ENCODE measurements around the gene C8A. TPM values are rescaled to one million over a fixed set of nuclear protein-coding genes. Genes with fewer than 3 reads are reported as not detected.

Gene C8A
- total RNA-seq, 1 donor = not detected

DNA sequence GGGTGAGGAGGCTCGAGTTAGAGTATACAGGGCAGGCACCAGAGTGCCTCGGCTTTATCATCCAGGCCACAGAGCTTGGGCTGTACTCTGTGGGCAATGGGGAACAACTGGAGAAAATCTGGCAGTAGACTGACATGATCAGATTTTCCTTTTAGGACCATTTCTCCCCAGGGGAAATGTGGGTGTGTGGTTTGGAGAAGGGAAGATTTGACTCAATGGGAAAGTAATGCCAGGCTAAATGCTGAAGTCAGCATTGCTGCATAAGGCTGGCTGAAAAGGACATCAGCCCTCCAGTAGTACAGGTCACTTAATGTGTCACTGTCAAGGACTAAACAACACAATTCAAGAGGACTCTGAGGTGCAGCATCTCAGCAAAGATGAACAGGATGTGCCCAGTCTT lies 40.4 kb upstream of the C8A start:
- Histone ChIP-seq H3K27ac (ENCODE audit: low read depth, low read length) (no peak overlapping the region), H3K36me3 (ENCODE audit: insufficient read depth, low read length) (no peaks in the 10 kb centered on the region), H3K4me3 (ENCODE audit: insufficient read depth, low read length) (no peak overlapping the region), H3K4me2 (ENCODE audit: insufficient read depth, low read length) (no peak overlapping the region), H2AFZ (ENCODE audit: low read length) (no peak overlapping the region), H4K20me1 (ENCODE audit: insufficient read depth, low read length) (no peaks in the 10 kb centered on the region), H3K79me2 (ENCODE audit: insufficient read depth, low read length) (no peaks in the 10 kb centered on the region), H3K9me3 (ENCODE audit: low read depth, low read length) (no peaks in the 10 kb centered on the region), H3K27me3 (ENCODE audit: insufficient read depth, low read length) (peaks cover 34% of the 10 kb centered on the region), H3K4me1 (ENCODE audit: insufficient read depth, low read length) (peaks cover 17% of the 10 kb centered on the region)
- no peak for TF ChIP-seq CTCF (IDR thresholded peaks at IDR 0.05; ENCODE audit: extremely low read depth, low read depth, low read length)
- peak; percentile 81 for DNase-seq (ENCODE audit: insufficient read length, low spot score, missing footprints)

GRCh38 chr1:56816264-56816663 lies 38.3 kb upstream of the C8A start:
- no peak overlapping the region for H3K4me2 ChIP-seq (ENCODE audit: insufficient read depth, low read length)
- H3K79me2 ChIP-seq (ENCODE audit: insufficient read depth, low read length) = no peaks in the 10 kb centered on the region
- H3K36me3 ChIP-seq (ENCODE audit: insufficient read depth, low read length) = no peaks in the 10 kb centered on the region
- peaks cover 16% of the 10 kb centered on the region for H3K27me3 ChIP-seq (ENCODE audit: insufficient read depth, low read length)
- H4K20me1 ChIP-seq (ENCODE audit: insufficient read depth, low read length) = no peaks in the 10 kb centered on the region
- TF ChIP-seq CTCF (IDR thresholded peaks at IDR 0.05; ENCODE audit: extremely low read depth, low read depth, low read length) = no peak
- H3K4me1 ChIP-seq (ENCODE audit: insufficient read depth, low read length) = peaks cover 19% of the 10 kb centered on the region
- H3K4me3 ChIP-seq (ENCODE audit: insufficient read depth, low read length) = no peak overlapping the region
- no peak overlapping the region for H3K27ac ChIP-seq (ENCODE audit: low read depth, low read length)
- H2AFZ ChIP-seq (ENCODE audit: low read length) = no peak overlapping the region
- DNase-seq (ENCODE audit: insufficient read length, low spot score, missing footprints) = peak; percentile 73
- no peaks in the 10 kb centered on the region for H3K9me3 ChIP-seq (ENCODE audit: low read depth, low read length)

- H2AFZ ChIP-seq (ENCODE audit: low read length) = no peak overlapping the region
- peaks cover 10% of the 10 kb centered on the region for H3K27me3 ChIP-seq (ENCODE audit: insufficient read depth, low read length)
- H3K9me3 ChIP-seq (ENCODE audit: low read depth, low read length) = no peaks in the 10 kb centered on the region
- H3K4me3 ChIP-seq (ENCODE audit: insufficient read depth, low read length) = no peak overlapping the region
- DNase-seq (ENCODE audit: insufficient read length, low spot score, missing footprints) = no peak
- no peak overlapping the region for H3K27ac ChIP-seq (ENCODE audit: low read depth, low read length)
- no peak for TF ChIP-seq CTCF (IDR thresholded peaks at IDR 0.05; ENCODE audit: extremely low read depth, low read depth, low read length)
- H3K4me2 ChIP-seq (ENCODE audit: insufficient read depth, low read length) = no peak overlapping the region
- H3K36me3 ChIP-seq (ENCODE audit: insufficient read depth, low read length) = no peaks in the 10 kb centered on the region
- no peaks in the 10 kb centered on the region for H4K20me1 ChIP-seq (ENCODE audit: insufficient read depth, low read length)
- no peaks in the 10 kb centered on the region for H3K79me2 ChIP-seq (ENCODE audit: insufficient read depth, low read length)
- H3K4me1 ChIP-seq (ENCODE audit: insufficient read depth, low read length) = peaks cover 21% of the 10 kb centered on the region
These were observed 37.7 kb upstream of the C8A start for GRCh38 chr1:56816909-56817308.

- Histone ChIP-seq H3K27ac (ENCODE audit: low read depth, low read length) (no peak overlapping the region), H3K79me2 (ENCODE audit: insufficient read depth, low read length) (no peaks in the 10 kb centered on the region), H2AFZ (ENCODE audit: low read length) (no peak overlapping the region), H3K4me2 (ENCODE audit: insufficient read depth, low read length) (peak overlapping the region; percentile 10), H3K9me3 (ENCODE audit: low read depth, low read length) (no peaks in the 10 kb centered on the region), H3K4me1 (ENCODE audit: insufficient read depth, low read length) (peaks cover 21% of the 10 kb centered on the region), H3K4me3 (ENCODE audit: insufficient read depth, low read length) (no peak overlapping the region), H3K36me3 (ENCODE audit: insufficient read depth, low read length) (no peaks in the 10 kb centered on the region), H4K20me1 (ENCODE audit: insufficient read depth, low read length) (no peaks in the 10 kb centered on the region), H3K27me3 (ENCODE audit: insufficient read depth, low read length) (peaks cover 4% of the 10 kb centered on the region)
- no peak for TF ChIP-seq CTCF (IDR thresholded peaks at IDR 0.05; ENCODE audit: extremely low read depth, low read depth, low read length)
- DNase-seq (ENCODE audit: insufficient read length, low spot score, missing footprints) = no peak
These were observed 36.7 kb upstream of the C8A start for GRCh38 chr1:56817716-56818463.
